ENCODE data around the gene CTNNA3. TPM values are rescaled to one million over a fixed set of nuclear protein-coding genes. Genes with fewer than 3 reads are reported as not detected.

CTNNA3 gene
- total RNA-seq, 1 experiment from 2014 or later = 0.32 TPM

DNA sequence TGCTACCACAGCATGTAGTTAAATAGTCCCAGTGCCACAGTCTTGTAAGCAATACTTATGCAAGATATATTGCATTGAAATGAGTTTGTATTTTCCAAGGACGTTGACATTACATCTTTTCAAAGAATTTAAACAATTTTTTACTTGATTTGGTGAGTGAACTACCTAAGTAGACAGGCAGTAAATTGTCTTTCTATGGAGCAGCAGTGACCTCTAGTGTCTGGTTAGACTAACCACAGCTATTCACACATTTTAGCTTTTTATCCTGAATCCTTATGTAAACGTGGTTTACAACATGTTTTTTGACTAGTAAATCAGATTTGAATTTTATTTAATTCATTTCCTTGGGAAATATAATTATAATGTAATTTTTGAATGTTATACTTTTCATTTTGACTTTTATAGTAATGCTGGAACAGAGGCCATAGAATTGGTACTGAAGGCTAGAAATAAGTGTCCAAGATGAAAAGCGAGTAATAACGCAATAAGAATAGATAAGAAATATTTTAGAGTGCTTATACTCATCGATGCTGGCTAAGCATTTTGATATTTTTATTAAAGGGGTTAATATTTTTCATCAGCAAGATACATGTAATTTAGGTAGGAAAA, 764.6 kb downstream of the CTNNA3 start:
- Histone ChIP-seq H3K79me2 (ENCODE audit: insufficient read depth, low read length) (no peaks in the 10 kb centered on the region), H3K27me3 (ENCODE audit: insufficient read depth, low read length) (no peaks in the 10 kb centered on the region; the same call in 1 of the 2 replicates), H3K4me1 (ENCODE audit: control insufficient read depth in 1 of 2, insufficient read depth in 2 of 2, low read length in 2 of 2) (no peaks in the 10 kb centered on the region), H3K9me2 (ENCODE audit: insufficient read depth) (no peaks in the 10 kb centered on the region), H3K9ac (ENCODE audit: low read length) (no peak overlapping the region), H3K27ac (ENCODE audit: low read depth, low read length) (no peak overlapping the region), H3K4me2 (ENCODE audit: low read length) (no peak overlapping the region), H3K9me3 (ENCODE audit: control insufficient read depth in 1 of 2, insufficient read depth in 1 of 2, low read depth in 1 of 2, low read length in 2 of 2) (no peaks in the 10 kb centered on the region), H3K36me3 (ENCODE audit: control insufficient read depth in 1 of 2, insufficient read depth in 2 of 2, low read length in 2 of 2) (no peaks in the 10 kb centered on the region), H2AFZ (ENCODE audit: low read depth, low read length, poor library complexity, severe bottlenecking) (no peak overlapping the region), H3K4me3 (replicated peaks in 1 of 2; ENCODE audit: low read depth in 1 of 2, low read length in 2 of 2) (no peak overlapping the region), H4K20me1 (ENCODE audit: insufficient read depth) (no peaks in the 10 kb centered on the region)
- BruUV-seq (replicated peaks) = no TSS peak
- POLR2A ChIA-PET = no interaction called here
- no peak for TF ChIP-seq CEBPB (IDR thresholded peaks at IDR 0.05; ENCODE audit: low read depth)
- TF ChIP-seq RAD21 (IDR thresholded peaks at IDR 0.05; ENCODE audit: low read depth) = peak; percentile 87
- TF ChIP-seq, protein P1, sequence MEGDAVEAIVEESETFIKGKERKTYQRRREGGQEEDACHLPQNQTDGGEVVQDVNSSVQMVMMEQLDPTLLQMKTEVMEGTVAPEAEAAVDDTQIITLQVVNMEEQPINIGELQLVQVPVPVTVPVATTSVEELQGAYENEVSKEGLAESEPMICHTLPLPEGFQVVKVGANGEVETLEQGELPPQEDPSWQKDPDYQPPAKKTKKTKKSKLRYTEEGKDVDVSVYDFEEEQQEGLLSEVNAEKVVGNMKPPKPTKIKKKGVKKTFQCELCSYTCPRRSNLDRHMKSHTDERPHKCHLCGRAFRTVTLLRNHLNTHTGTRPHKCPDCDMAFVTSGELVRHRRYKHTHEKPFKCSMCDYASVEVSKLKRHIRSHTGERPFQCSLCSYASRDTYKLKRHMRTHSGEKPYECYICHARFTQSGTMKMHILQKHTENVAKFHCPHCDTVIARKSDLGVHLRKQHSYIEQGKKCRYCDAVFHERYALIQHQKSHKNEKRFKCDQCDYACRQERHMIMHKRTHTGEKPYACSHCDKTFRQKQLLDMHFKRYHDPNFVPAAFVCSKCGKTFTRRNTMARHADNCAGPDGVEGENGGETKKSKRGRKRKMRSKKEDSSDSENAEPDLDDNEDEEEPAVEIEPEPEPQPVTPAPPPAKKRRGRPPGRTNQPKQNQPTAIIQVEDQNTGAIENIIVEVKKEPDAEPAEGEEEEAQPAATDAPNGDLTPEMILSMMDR (IDR thresholded peaks at IDR 0.05 in 2 of 3, conservative IDR thresholded peaks at IDR 0.05 in 1 of 3; ENCODE audit: borderline replicate concordance in 1 of 3, insufficient read depth in 1 of 3, low read depth in 2 of 3, low read length in 2 of 3) = peak; percentile 60 to 90 (median 63); a peak in 5 of 6 replicates
- DNase-seq (ENCODE audit: low read depth, low spot score) = peak; percentile 55
- RAD21 ChIA-PET (ENCODE audit: low non-redundant PET in 1 of 2, low total read pairs in 2 of 2, uncharacterized antibody in 2 of 2, unreplicated experiment in 2 of 2) = interaction anchor here in 1 of 2 experiments (1.1 kb wide), 1 partner anchor 182 kb away, joined by 4 read pairs; no protein-coding TSS in a partner anchor
- CTCF ChIA-PET = interaction anchor here (0.9 to 2.0 kb wide), 7 partner anchors 9 to 848 kb away, joined by 3 to 9 read pairs (median 5); no protein-coding TSS in a partner anchor
- ATAC-seq = peak; percentile 74
- intact Hi-C loops (cut with micrococcal nuclease) = loop anchor here (5.0 to 10.0 kb wide), 2 partner anchors 373 to 1954 kb away; no protein-coding TSS in a partner anchor

DNA sequence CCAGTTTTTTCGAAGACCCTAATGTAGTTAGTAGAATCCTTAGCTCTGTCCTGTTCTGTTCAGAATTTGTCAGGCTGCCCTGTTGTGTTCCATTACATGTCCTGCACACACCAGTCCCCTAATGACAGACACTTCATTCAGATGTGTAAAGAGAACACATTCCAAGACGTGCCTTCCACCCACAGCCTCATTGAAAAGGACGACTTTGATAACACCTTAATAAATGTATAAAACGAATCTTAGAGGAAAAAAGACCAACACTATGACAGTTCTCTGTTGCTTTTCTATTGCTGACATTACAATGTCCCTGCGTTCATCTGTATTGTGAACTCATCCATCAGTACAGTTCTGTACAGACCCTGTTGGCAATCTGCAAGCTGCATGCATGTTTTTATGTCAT, 766.6 kb downstream of the CTNNA3 start:
- H4K20me1 ChIP-seq (ENCODE audit: insufficient read depth) = no peaks in the 10 kb centered on the region
- H3K36me3 ChIP-seq (ENCODE audit: control insufficient read depth in 1 of 2, insufficient read depth in 2 of 2, low read length in 2 of 2) = no peaks in the 10 kb centered on the region
- RAD21 ChIA-PET (ENCODE audit: low non-redundant PET in 1 of 2, low total read pairs in 2 of 2, uncharacterized antibody in 2 of 2, unreplicated experiment in 2 of 2) = no interaction called here
- no peak for DNase-seq (ENCODE audit: low read depth, low spot score)
- CTCF ChIA-PET = no interaction called here
- H3K9me2 ChIP-seq (ENCODE audit: insufficient read depth) = no peaks in the 10 kb centered on the region
- no peaks in the 10 kb centered on the region for H3K4me1 ChIP-seq (ENCODE audit: control insufficient read depth in 1 of 2, insufficient read depth in 2 of 2, low read length in 2 of 2)
- no peaks in the 10 kb centered on the region for H3K9me3 ChIP-seq (ENCODE audit: control insufficient read depth in 1 of 2, insufficient read depth in 1 of 2, low read depth in 1 of 2, low read length in 2 of 2)
- no peak overlapping the region for H2AFZ ChIP-seq (ENCODE audit: low read depth, low read length, poor library complexity, severe bottlenecking)
- TF ChIP-seq CEBPB (IDR thresholded peaks at IDR 0.05; ENCODE audit: low read depth) = no peak
- no peak for TF ChIP-seq YY1 (IDR thresholded peaks at IDR 0.05; ENCODE audit: extremely low read depth, insufficient replicate concordance, low read depth, low read length)
- no peak for TF ChIP-seq SRF (IDR thresholded peaks at IDR 0.05; ENCODE audit: low read depth)
- no peak for TF ChIP-seq POLR2A (IDR thresholded peaks at IDR 0.05; ENCODE audit: borderline replicate concordance, extremely low read depth, insufficient read depth, insufficient read length)
- TF ChIP-seq ZFX (IDR thresholded peaks at IDR 0.05) = no peak
- no peak for TF ChIP-seq SP1 (IDR thresholded peaks at IDR 0.05; ENCODE audit: low read depth)
- no peak for ATAC-seq
- no peaks in the 10 kb centered on the region for H3K79me2 ChIP-seq (ENCODE audit: insufficient read depth, low read length)
- intact Hi-C loops (cut with micrococcal nuclease) = loop anchor here (10.0 kb wide), 1 partner anchor 295 kb away; no protein-coding TSS in a partner anchor
- no peak overlapping the region for H3K27ac ChIP-seq (ENCODE audit: low read depth, low read length)
- POLR2A ChIA-PET = no interaction called here
- no peak overlapping the region for H3K4me3 ChIP-seq (replicated peaks in 1 of 2; ENCODE audit: low read depth in 1 of 2, low read length in 2 of 2)
- H3K9ac ChIP-seq (ENCODE audit: low read length) = no peak overlapping the region
- no peaks in the 10 kb centered on the region; the same call in 1 of the 2 replicates for H3K27me3 ChIP-seq (ENCODE audit: insufficient read depth, low read length)
- no TSS peak for BruUV-seq (replicated peaks)
- no peak overlapping the region for H3K4me2 ChIP-seq (ENCODE audit: low read length)
